HL-60 (cell line): ENCODE results near the gene RNASE4.

ENCODE experiments used
- DNase-seq, 2 experiments: peaks; one replicate each; pipeline ENCODE4 v3.0.0-alpha.2; 2010 to 2020; ENCODE audit warnings: low read depth in 1 of 2, low spot score in 1 of 2
- H3K27ac ChIP-seq: fragments of 250-450 bp; sonication (Bioruptor Pico); replicated peaks from 2 replicates; pipeline ENCODE4 v1.5.1; 2020; ENCODE audit warnings: mild to moderate bottlenecking, moderate library complexity
- H3K27me3 ChIP-seq: fragments of 250-450 bp; sonication (Bioruptor Pico); 2 replicates; pipeline ENCODE4 v1.5.1; 2021; ENCODE audit warnings: mild to moderate bottlenecking, moderate library complexity; ENCODE audit not compliant: insufficient read depth, poor library complexity, severe bottlenecking
- H3K4me3 ChIP-seq: replicated peaks from 2 replicates; pipeline ENCODE4 v1.5.1; 2011; ENCODE audit warnings: mild to moderate bottlenecking, control low read depth, low read length; ENCODE audit not compliant: insufficient read depth
- CTCF ChIP-seq: IDR thresholded peaks from one replicate; pipeline ENCODE4 v1.5.1; 2011; ENCODE audit warnings: low read length, control low read depth, inconsistent platforms; ENCODE audit not compliant: insufficient read depth
- GABPA ChIP-seq: IDR thresholded peaks from 2 replicates; pipeline ENCODE4 v1.6.1; 2012; ENCODE audit warnings: low read depth
- POLR2AphosphoS5 ChIP-seq: IDR thresholded peaks from 2 replicates; pipeline ENCODE4 v1.6.1; 2012; ENCODE audit warnings: low read depth
- REST ChIP-seq: IDR thresholded peaks from 2 replicates; pipeline ENCODE4 v1.6.1; 2012; ENCODE audit warnings: low read depth; ENCODE audit not compliant: insufficient replicate concordance
- SPI1 ChIP-seq: IDR thresholded peaks from 2 replicates; pipeline ENCODE4 v1.6.1; 2012; ENCODE audit warnings: low read depth, mild to moderate bottlenecking, borderline replicate concordance

RNASE4 gene

GRCh38 chr14:20732477-20732876, 48.1 kb downstream of the RNASE4 start:
- Histone ChIP-seq H3K4me3 (no peak overlapping the region), H3K27me3 (no peaks in the 10 kb centered on the region), H3K27ac (no peak overlapping the region)
- DNase-seq, result no peak
- TF ChIP-seq CTCF, result no peak
- TF ChIP-seq GABPA, result no peak
- no peak for TF ChIP-seq POLR2AphosphoS5
- TF ChIP-seq REST, result no peak
- no peak for TF ChIP-seq SPI1

GRCh38 chr14:20732979-20733635, 48.7 kb downstream of the RNASE4 start:
- TF ChIP-seq GABPA (no peak), REST (no peak), POLR2AphosphoS5 (no peak), SPI1 (no peak)

GRCh38 chr14:20733684-20734429, 49.5 kb downstream of the RNASE4 start:
- TF ChIP-seq POLR2AphosphoS5 (no peak), REST (no peak), CTCF (no peak)
- Histone ChIP-seq H3K27ac (no peak overlapping the region), H3K27me3 (no peaks in the 10 kb centered on the region), H3K4me3 (no peak overlapping the region)
- no peak for DNase-seq

More at GRCh38 chr14:20732979-20733635, 48.7 kb downstream of the RNASE4 start:
- Histone ChIP-seq H3K4me3 (no peak overlapping the region), H3K27me3 (no peaks in the 10 kb centered on the region), H3K27ac (no peak overlapping the region)
- DNase-seq, result no peak
